CD4-positive, CD25-positive, alpha-beta regulatory T cell (primary cell): Measurements from ENCODE around the gene RBP2. TPM values are rescaled to one million over a fixed set of nuclear protein-coding genes. Genes with fewer than 3 reads are reported as not detected.

ENCODE experiments used
- ATAC-seq, 2 donors: fragments of 150-1000 bp; cut with Tn5 transposase; one replicate each; pipeline ENCODE4 v1.10.0; 2021; ENCODE audit warnings: low read depth in 2 of 2, moderate number of reproducible peaks in 2 of 2, moderate library complexity in 1 of 2
- DNase-seq, 3 donors: peaks; one replicate each; pipeline versions ENCODE4 v3.0.0 to v3.0.0-alpha.2; 2012 to 2022; ENCODE audit warnings: mixed read lengths in 1 of 3
- H3K27ac ChIP-seq: one replicate; pipeline ENCODE4 v1.7.0; 2013; ENCODE audit warnings: mild to moderate bottlenecking, low read length; ENCODE audit not compliant: insufficient read depth, poor library complexity, severe bottlenecking
- H3K27me3 ChIP-seq: one replicate; pipeline ENCODE4 v1.7.0; 2013; ENCODE audit warnings: low read length; ENCODE audit not compliant: control insufficient read depth, insufficient read depth
- H3K36me3 ChIP-seq: one replicate; pipeline ENCODE4 v1.7.0; 2013; ENCODE audit warnings: mild to moderate bottlenecking, low read length, moderate library complexity; ENCODE audit not compliant: control insufficient read depth, insufficient read depth
- H3K4me1 ChIP-seq: 2 replicates; pipeline ENCODE4 v1.7.0; 2013; ENCODE audit warnings: mild to moderate bottlenecking, low read length; ENCODE audit not compliant: insufficient read depth, control insufficient read depth, poor library complexity, severe bottlenecking
- H3K4me3 ChIP-seq: one replicate; pipeline ENCODE4 v1.7.0; 2013; ENCODE audit warnings: low read depth, mild to moderate bottlenecking, low read length, moderate library complexity
- H3K9me3 ChIP-seq, 2 experiments: 1 replicate in 1 of 2; 2 replicates in 1 of 2; pipeline ENCODE4 v1.7.0; 2013; ENCODE audit warnings: low read length in 2 of 2, mild to moderate bottlenecking in 1 of 2, moderate library complexity in 1 of 2; ENCODE audit not compliant: control insufficient read depth in 2 of 2
- H3K27ac Mint-ChIP-seq, 3 donors: one replicate each; pipeline ENCODE4 v1.8.0; 2020 to 2022; ENCODE audit warnings: mild to moderate bottlenecking in 3 of 3, mixed read lengths in 3 of 3, moderate library complexity in 2 of 3
- H3K27me3 Mint-ChIP-seq: one replicate; pipeline ENCODE4 v1.8.0; 2022; ENCODE audit warnings: mild to moderate bottlenecking, mixed read lengths
- H3K36me3 Mint-ChIP-seq: one replicate; pipeline ENCODE4 v1.8.0; 2020; ENCODE audit warnings: mixed read lengths
- H3K4me1 Mint-ChIP-seq, 4 donors: one replicate each; pipeline ENCODE4 v1.8.0; 2020 to 2022; ENCODE audit warnings: mixed read lengths in 4 of 4, mild to moderate bottlenecking in 1 of 4
- H3K4me3 Mint-ChIP-seq, 4 donors: one replicate each; pipeline ENCODE4 v1.8.0; 2020 to 2022; ENCODE audit warnings: mild to moderate bottlenecking in 4 of 4, mixed read lengths in 4 of 4, moderate library complexity in 3 of 4
- H3K9me3 Mint-ChIP-seq, 7 donors: one replicate each; pipeline ENCODE4 v1.8.0; 2020 to 2022; ENCODE audit warnings: mixed read lengths in 7 of 7, mild to moderate bottlenecking in 3 of 7, moderate library complexity in 2 of 7
- polyA plus RNA-seq, 4 donors: library from polyadenylated mRNA; unstranded; fragments of 300-500 nt; fragmentation: Illumina TruSeq; gene quantifications; one replicate each; pipeline ENCODE4 v1.2.3, GENCODE V29; 2021
- total RNA-seq: library from RNA; stranded (reverse); gene quantifications from one replicate; pipeline ENCODE4 v1.2.3, GENCODE V29; 2022

RBP2 gene
- total and polyA plus RNA-seq, 5 donors from 2014 or later, result not detected

DNA sequence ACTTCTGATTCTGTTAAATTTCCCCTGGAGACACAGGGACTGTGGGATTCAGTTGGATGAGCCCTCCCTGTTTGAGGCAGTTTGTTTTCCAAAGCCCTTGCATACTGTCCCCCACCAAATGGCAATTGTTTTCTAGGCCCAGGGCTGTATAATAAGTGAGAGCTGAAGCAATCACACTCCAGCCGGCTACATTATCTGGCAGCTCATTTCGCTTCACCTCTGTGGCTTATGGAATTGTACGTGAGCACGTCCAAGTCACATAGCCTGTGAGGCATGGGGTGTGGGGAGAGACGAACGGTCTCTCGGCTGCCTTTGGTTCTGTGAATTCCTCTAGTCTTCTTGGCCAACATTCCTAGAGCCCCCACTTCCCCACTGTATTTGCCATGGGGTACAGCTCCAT lies 10.7 kb downstream of the RBP2 start:
- Mint-ChIP-seq H3K4me3 (no peak overlapping the region), H3K4me1 (no peaks in the 10 kb centered on the region), H3K36me3 (no peaks in the 10 kb centered on the region), H3K27me3 (no peaks in the 10 kb centered on the region), H3K9me3 (no peaks in the 10 kb centered on the region), H3K27ac (no peak overlapping the region)
- no peak overlapping the region for H3K4me3 ChIP-seq
- no peak for ATAC-seq
- H3K9me3 ChIP-seq, result no peaks in the 10 kb centered on the region
- no peak for DNase-seq
- no peak overlapping the region for H3K27ac ChIP-seq
- no peaks in the 10 kb centered on the region for H3K4me1 ChIP-seq
- H3K36me3 ChIP-seq, result no peaks in the 10 kb centered on the region
- no peaks in the 10 kb centered on the region for H3K27me3 ChIP-seq

DNA sequence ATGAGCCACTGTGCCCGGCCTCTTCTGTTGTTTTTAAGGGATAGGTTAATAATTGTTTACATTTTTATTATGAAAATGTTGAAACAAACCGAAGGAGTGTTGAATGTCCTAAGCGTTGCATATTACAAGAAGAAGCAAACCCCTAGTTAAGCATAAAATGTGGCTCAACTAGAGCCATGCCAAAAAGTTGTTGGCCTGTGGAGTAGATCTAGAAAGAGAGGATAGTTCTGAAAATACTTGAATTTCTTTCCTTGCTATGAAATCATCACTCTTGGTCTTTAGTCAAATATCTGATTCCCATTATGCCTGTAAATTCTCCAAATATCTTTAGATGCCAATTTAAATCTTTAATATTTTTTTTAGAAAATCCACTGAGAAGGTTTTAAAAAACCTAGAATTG lies 12.8 kb downstream of the RBP2 start:
- no peak for DNase-seq
- Histone ChIP-seq H3K36me3 (no peaks in the 10 kb centered on the region), H3K4me3 (no peak overlapping the region), H3K4me1 (no peaks in the 10 kb centered on the region), H3K27ac (no peak overlapping the region), H3K9me3 (no peaks in the 10 kb centered on the region), H3K27me3 (no peaks in the 10 kb centered on the region)
- ATAC-seq, result no peak
- no peak overlapping the region for H3K27ac Mint-ChIP-seq
- H3K4me3 Mint-ChIP-seq, result no peak overlapping the region
- H3K4me1 Mint-ChIP-seq, result no peaks in the 10 kb centered on the region
- H3K27me3 Mint-ChIP-seq, result no peaks in the 10 kb centered on the region
- no peaks in the 10 kb centered on the region for H3K9me3 Mint-ChIP-seq
- H3K36me3 Mint-ChIP-seq, result no peaks in the 10 kb centered on the region

DNA sequence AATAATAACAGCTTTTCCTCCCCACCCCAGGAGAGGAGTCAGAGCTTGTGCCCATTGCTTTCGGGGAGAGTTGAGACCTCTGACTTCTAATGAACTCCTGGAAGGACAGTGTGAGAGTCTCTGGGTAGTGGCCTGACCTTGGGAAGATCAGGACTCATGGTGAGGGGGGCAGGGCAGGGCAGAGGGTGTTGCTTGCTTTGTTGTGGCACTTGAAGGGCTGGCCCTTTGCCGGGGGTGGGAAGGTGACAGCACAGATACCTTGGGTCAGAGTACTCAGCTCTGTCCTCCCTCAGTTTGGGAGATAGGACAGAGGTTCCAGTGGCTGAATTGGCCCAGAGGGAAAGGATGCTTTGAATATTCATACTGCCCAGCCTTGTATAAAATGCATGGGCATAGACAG lies 15.8 kb downstream of the RBP2 start:
- Mint-ChIP-seq H3K4me3 (no peak overlapping the region), H3K9me3 (no peaks in the 10 kb centered on the region), H3K4me1 (no peaks in the 10 kb centered on the region), H3K27me3 (no peaks in the 10 kb centered on the region), H3K36me3 (no peaks in the 10 kb centered on the region), H3K27ac (no peak overlapping the region)
- Histone ChIP-seq H3K4me1 (no peaks in the 10 kb centered on the region), H3K36me3 (no peaks in the 10 kb centered on the region), H3K27ac (no peak overlapping the region), H3K27me3 (no peaks in the 10 kb centered on the region), H3K9me3 (no peaks in the 10 kb centered on the region), H3K4me3 (no peak overlapping the region)
- DNase-seq (no peak), ATAC-seq (no peak)

DNA sequence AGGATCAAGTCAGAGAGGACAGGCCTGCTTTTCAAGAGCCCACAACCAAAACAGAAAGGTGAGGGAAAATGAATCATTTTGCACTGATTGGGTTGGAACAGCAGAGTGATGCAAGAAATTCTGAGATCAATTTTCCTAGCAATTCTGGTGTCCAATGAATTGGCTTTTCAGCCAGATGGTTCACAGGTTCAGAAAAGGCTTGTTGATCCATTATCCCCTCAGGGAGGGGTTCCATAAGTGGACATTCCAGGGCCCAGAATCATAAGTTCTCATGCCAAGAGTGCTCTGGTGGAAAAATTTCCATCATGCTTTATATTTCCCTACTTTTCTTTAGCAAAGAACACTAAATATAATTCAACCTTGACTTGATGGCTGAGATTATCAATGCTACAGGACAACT lies 16.2 kb downstream of the RBP2 start:
- H3K36me3 Mint-ChIP-seq, result no peaks in the 10 kb centered on the region
- no peaks in the 10 kb centered on the region for H3K27me3 Mint-ChIP-seq
- H3K36me3 ChIP-seq, result no peaks in the 10 kb centered on the region
- no peak overlapping the region for H3K27ac Mint-ChIP-seq
- H3K4me1 Mint-ChIP-seq, result no peaks in the 10 kb centered on the region
- H3K4me3 ChIP-seq, result no peak overlapping the region
- H3K27me3 ChIP-seq, result no peaks in the 10 kb centered on the region
- ATAC-seq (no peak), DNase-seq (no peak)
- no peak overlapping the region for H3K4me3 Mint-ChIP-seq
- no peaks in the 10 kb centered on the region for H3K9me3 ChIP-seq
- no peaks in the 10 kb centered on the region for H3K9me3 Mint-ChIP-seq
- H3K4me1 ChIP-seq, result no peaks in the 10 kb centered on the region
- H3K27ac ChIP-seq, result no peak overlapping the region

DNA sequence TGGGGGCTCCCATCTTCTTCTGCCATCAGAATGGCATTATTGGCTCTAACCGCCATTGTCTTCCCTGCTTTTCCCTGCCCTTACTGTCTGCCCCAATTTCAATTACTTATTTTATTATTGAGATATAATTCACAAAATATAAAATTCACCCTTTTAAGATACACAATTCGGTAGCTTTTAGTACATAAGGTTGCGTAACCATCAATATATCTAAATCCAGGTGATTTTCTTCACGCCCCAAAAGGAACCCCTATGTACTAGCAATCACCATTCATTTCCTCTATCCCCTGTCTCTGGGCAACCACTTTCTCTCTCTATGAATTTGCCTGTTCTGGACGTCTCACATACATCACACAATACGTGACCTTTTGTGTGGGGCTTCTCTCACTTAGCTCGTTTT lies 18.0 kb downstream of the RBP2 start:
- ATAC-seq (no peak), DNase-seq (no peak)
- Mint-ChIP-seq H3K9me3 (no peaks in the 10 kb centered on the region), H3K27me3 (no peaks in the 10 kb centered on the region), H3K27ac (no peak overlapping the region), H3K36me3 (no peaks in the 10 kb centered on the region), H3K4me3 (no peak overlapping the region), H3K4me1 (no peaks in the 10 kb centered on the region)
- Histone ChIP-seq H3K9me3 (no peaks in the 10 kb centered on the region), H3K4me1 (no peaks in the 10 kb centered on the region), H3K4me3 (no peak overlapping the region), H3K36me3 (no peaks in the 10 kb centered on the region), H3K27me3 (no peaks in the 10 kb centered on the region), H3K27ac (no peak overlapping the region)

DNA sequence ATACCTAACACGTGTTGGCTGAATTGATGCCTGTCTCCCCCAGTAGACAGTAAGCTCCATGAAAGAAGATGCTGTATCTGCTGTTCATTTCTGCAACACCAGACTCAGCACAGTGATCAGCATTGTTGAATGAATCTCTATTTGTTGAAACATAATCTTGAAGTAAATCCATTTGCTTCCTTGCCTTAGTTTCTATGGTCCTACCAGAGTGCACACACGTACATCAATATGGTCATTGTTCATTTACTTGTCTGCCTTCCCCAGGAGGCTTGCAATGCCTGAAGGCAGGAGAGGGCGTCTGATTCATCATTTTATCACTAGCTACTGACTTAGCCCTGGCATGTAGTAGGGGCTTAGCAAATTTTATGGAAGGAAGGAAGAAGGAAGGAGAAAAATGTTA lies 19.2 kb downstream of the RBP2 start:
- Histone ChIP-seq H3K4me1 (no peaks in the 10 kb centered on the region), H3K27me3 (no peaks in the 10 kb centered on the region), H3K27ac (no peak overlapping the region), H3K36me3 (no peaks in the 10 kb centered on the region), H3K9me3 (no peaks in the 10 kb centered on the region), H3K4me3 (no peak overlapping the region)
- H3K4me1 Mint-ChIP-seq, result no peaks in the 10 kb centered on the region
- no peak overlapping the region for H3K27ac Mint-ChIP-seq
- H3K9me3 Mint-ChIP-seq, result no peaks in the 10 kb centered on the region
- H3K36me3 Mint-ChIP-seq, result no peaks in the 10 kb centered on the region
- H3K4me3 Mint-ChIP-seq, result no peak overlapping the region
- DNase-seq (no peak), ATAC-seq (no peak)
- H3K27me3 Mint-ChIP-seq, result no peaks in the 10 kb centered on the region

DNA sequence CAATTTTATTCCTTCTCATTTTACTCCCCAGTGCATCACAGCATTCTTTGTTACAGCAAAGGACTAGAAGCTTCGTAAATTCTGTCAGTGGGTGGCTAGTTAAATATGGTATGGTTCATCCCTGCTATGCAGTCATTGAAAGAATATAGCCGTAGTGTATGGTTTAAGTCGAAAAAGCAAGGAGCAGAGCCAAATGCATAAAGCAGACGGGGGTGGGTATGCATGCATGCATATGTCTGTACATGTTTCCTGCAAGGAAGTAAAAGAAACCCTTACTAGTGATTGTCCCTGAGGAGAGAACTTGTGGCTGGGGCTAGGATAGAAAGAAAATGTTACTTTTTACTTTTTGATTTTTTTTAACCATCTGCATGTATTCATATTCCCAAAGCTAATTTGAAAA lies 19.9 kb downstream of the RBP2 start:
- H3K27me3 Mint-ChIP-seq, result no peaks in the 10 kb centered on the region
- no peaks in the 10 kb centered on the region for H3K4me1 ChIP-seq
- H3K4me3 Mint-ChIP-seq, result no peak overlapping the region
- H3K4me3 ChIP-seq, result no peak overlapping the region
- no peaks in the 10 kb centered on the region for H3K4me1 Mint-ChIP-seq
- H3K27ac ChIP-seq, result no peak overlapping the region
- H3K9me3 ChIP-seq, result no peaks in the 10 kb centered on the region
- H3K36me3 ChIP-seq, result no peaks in the 10 kb centered on the region
- no peak for ATAC-seq
- H3K9me3 Mint-ChIP-seq, result no peaks in the 10 kb centered on the region
- H3K36me3 Mint-ChIP-seq, result no peaks in the 10 kb centered on the region
- DNase-seq, result no peak
- H3K27ac Mint-ChIP-seq, result no peak overlapping the region
- H3K27me3 ChIP-seq, result no peaks in the 10 kb centered on the region

DNA sequence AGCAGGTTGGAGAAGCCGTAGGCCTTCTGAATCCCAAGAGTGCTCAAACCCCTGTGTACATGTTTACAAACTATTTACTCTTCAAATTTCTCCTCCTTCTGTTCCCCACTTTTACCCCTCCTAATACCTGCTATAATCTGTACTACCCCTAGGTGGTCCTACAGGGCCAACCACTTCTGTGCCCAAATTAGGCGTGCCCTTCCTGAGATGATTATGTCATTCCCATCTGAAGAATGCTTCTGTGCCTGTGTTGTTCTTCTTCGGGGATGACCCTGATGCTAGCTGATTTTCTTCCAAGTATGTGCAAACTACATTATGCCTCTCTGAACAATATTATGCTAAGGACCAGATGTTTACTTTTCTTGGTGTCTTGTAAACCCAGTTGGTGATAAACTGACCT lies 20.5 kb downstream of the RBP2 start:
- H3K36me3 ChIP-seq, result no peaks in the 10 kb centered on the region
- Mint-ChIP-seq H3K27me3 (no peaks in the 10 kb centered on the region), H3K4me1 (no peaks in the 10 kb centered on the region), H3K27ac (no peak overlapping the region), H3K36me3 (no peaks in the 10 kb centered on the region), H3K9me3 (no peaks in the 10 kb centered on the region), H3K4me3 (no peak overlapping the region)
- no peak overlapping the region for H3K4me3 ChIP-seq
- H3K4me1 ChIP-seq, result no peaks in the 10 kb centered on the region
- no peak for ATAC-seq
- H3K9me3 ChIP-seq, result no peaks in the 10 kb centered on the region
- no peak overlapping the region for H3K27ac ChIP-seq
- H3K27me3 ChIP-seq, result no peaks in the 10 kb centered on the region
- no peak for DNase-seq
